ENCODE data around the gene GPI. TPM values are rescaled to one million over a fixed set of nuclear protein-coding genes. Genes with fewer than 3 reads are reported as not detected.

GPI gene
- total RNA-seq, 1 experiment from 2014 or later = 370 TPM

GRCh38 chr19:34351382-34351826, 13.6 kb upstream of the GPI start:
- CTCF ChIA-PET = no interaction called here
- POLR2A ChIA-PET = interaction anchor here (0.7 kb wide), 1 partner anchor 193 kb away, joined by 5 read pairs; no protein-coding TSS in a partner anchor

GRCh38 chr19:34353546-34353945, 11.4 kb upstream of the GPI start:
- H3K27me3 ChIP-seq (ENCODE audit: control insufficient read depth, insufficient read depth, low read length) = no peaks in the 10 kb centered on the region
- intact Hi-C loops (cut with micrococcal nuclease; ENCODE audit: unreplicated experiment) = no loop called here
- ATAC-seq (no peak), DNase-seq (ENCODE audit: low read depth, low spot score) (no peak)
- H3K4me1 ChIP-seq (ENCODE audit: control insufficient read depth, insufficient read depth, low read length) = peaks cover 4% of the 10 kb centered on the region
- TF ChIP-seq TCF7L2 (IDR thresholded peaks at IDR 0.05; ENCODE audit: low read depth, low read length) (no peak), POLR2AphosphoS5 (IDR thresholded peaks at IDR 0.05; ENCODE audit: low read depth, low read length) (no peak), REST (IDR thresholded peaks at IDR 0.05; ENCODE audit: insufficient read depth in 1 of 2, low read depth in 2 of 2, low read length in 1 of 2) (no peak), SIN3A (IDR thresholded peaks at IDR 0.05; ENCODE audit: borderline replicate concordance, insufficient read depth, low read depth, low read length) (no peak), CTCF (IDR thresholded peaks at IDR 0.05) (no peak)
- BruUV-seq (replicated peaks) = TSS peak; percentile 64
- POLR2A ChIA-PET = interaction anchor here (0.5 kb wide), 1 partner anchor 45 kb away, joined by 12 read pairs; no protein-coding TSS in a partner anchor
- in situ Hi-C loops (cut with HindIII; ENCODE audit: low pct_unique_long_range_greater_than_20kb, low sequenced_read_pairs) = no loop called here
- H3K9me3 ChIP-seq (ENCODE audit: control insufficient read depth, insufficient read depth, low read depth, low read length) = no peaks in the 10 kb centered on the region
- H3K27ac ChIP-seq (ENCODE audit: low read length) = no peak overlapping the region
- no peaks in the 10 kb centered on the region for H3K36me3 ChIP-seq (ENCODE audit: control insufficient read depth, insufficient read depth, low read length)
- no peak overlapping the region for H3K4me3 ChIP-seq (ENCODE audit: low read depth in 2 of 2, low read length in 2 of 2)
- CTCF ChIA-PET = no interaction called here

More at GRCh38 chr19:34351382-34351826, 13.6 kb upstream of the GPI start:
- Histone ChIP-seq H3K9me3 (ENCODE audit: control insufficient read depth, insufficient read depth, low read depth, low read length) (no peaks in the 10 kb centered on the region), H3K4me1 (ENCODE audit: control insufficient read depth, insufficient read depth, low read length) (no peaks in the 10 kb centered on the region), H3K27me3 (ENCODE audit: control insufficient read depth, insufficient read depth, low read length) (no peaks in the 10 kb centered on the region), H3K36me3 (ENCODE audit: control insufficient read depth, insufficient read depth, low read length) (no peaks in the 10 kb centered on the region), H3K4me3 (ENCODE audit: low read depth in 2 of 2, low read length in 2 of 2) (no peak overlapping the region), H3K27ac (ENCODE audit: low read length) (no peak overlapping the region)
- DNase-seq (ENCODE audit: low read depth, low spot score) (no peak), ATAC-seq (peak; percentile 36; the same call in 1 of the 2 replicates)
- no TSS peak for BruUV-seq (replicated peaks)
- intact Hi-C loops (cut with micrococcal nuclease; ENCODE audit: unreplicated experiment) (no loop called here), in situ Hi-C loops (cut with HindIII; ENCODE audit: low pct_unique_long_range_greater_than_20kb, low sequenced_read_pairs) (no loop called here)
- no peak for TF ChIP-seq POLR2AphosphoS5 (IDR thresholded peaks at IDR 0.05; ENCODE audit: low read depth, low read length)
- TF ChIP-seq CTCF (IDR thresholded peaks at IDR 0.05) = no peak
- TF ChIP-seq REST (IDR thresholded peaks at IDR 0.05; ENCODE audit: insufficient read depth in 1 of 2, low read depth in 2 of 2, low read length in 1 of 2) = no peak
- TF ChIP-seq TCF7L2 (IDR thresholded peaks at IDR 0.05; ENCODE audit: low read depth, low read length) = no peak
- TF ChIP-seq SIN3A (IDR thresholded peaks at IDR 0.05; ENCODE audit: borderline replicate concordance, insufficient read depth, low read depth, low read length) = no peak

Data from Panc1 (cell line).